ENCODE results near the gene ARHGAP1.

The ARHGAP1 gene

DNA sequence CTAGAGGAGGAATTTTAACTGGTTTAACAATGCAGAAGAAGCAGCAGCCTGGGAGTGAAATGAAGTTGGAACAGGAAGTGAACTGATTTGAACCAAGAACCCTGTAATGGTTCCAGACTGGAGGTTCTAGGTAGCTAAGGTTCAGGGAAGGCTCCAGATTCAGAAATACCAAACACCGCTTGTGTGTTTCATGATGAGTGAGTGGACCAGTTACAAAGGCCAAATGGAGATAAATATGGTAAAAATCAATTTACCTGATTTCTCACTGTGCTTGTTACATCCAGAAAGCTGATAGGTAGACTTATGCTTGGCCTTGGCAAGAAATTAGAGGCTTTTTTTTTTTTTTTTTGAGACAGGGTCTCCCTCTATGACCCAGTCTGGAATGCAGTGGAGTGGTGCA is 70.2 kb downstream of the ARHGAP1 start:
- no peaks in the 10 kb centered on the region for H3K9me3 ChIP-seq (ENCODE audit: low read length)
- no peaks in the 10 kb centered on the region for H3K4me1 ChIP-seq (ENCODE audit: insufficient read depth, low read length)
- H2AFZ ChIP-seq (ENCODE audit: low read depth, low read length), result no peak overlapping the region
- H3K36me3 ChIP-seq (ENCODE audit: insufficient read depth, low read length), result peaks cover 26% of the 10 kb centered on the region
- H3K27me3 ChIP-seq (ENCODE audit: insufficient read depth, low read length), result no peaks in the 10 kb centered on the region
- no peak overlapping the region for H3K4me3 ChIP-seq (ENCODE audit: low read length)

DNA sequence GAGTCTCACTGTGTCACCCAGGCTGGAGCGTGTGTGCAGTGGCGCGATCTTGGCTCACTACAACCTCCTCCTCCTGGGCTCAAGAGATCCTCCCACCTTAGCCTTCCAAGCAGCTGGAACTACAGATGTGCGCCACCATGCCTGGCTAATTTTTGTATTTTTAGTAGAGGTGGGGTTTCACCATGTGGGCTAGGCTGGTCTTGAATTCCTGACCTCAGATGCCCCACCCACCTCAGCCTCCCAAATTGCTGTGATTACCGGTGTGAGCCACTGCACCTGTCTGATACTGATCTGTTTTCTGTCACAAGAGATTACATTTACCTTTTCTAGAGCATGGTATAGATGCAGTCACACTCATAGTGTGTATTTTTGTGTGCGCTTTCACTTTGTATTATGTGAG is 71.5 kb downstream of the ARHGAP1 start:
- Histone ChIP-seq H3K4me3 (ENCODE audit: low read length) (no peak overlapping the region), H3K27me3 (ENCODE audit: insufficient read depth, low read length) (no peaks in the 10 kb centered on the region), H2AFZ (ENCODE audit: low read depth, low read length) (no peak overlapping the region), H3K9me3 (ENCODE audit: low read length) (no peaks in the 10 kb centered on the region), H3K4me1 (ENCODE audit: insufficient read depth, low read length) (no peaks in the 10 kb centered on the region), H3K36me3 (ENCODE audit: insufficient read depth, low read length) (peaks cover 35% of the 10 kb centered on the region)
